Epithelial cell of proximal tubule (primary cell): Measurements from ENCODE around the gene TMPRSS6. TPM values are rescaled to one million over a fixed set of nuclear protein-coding genes. Genes with fewer than 3 reads are reported as not detected.

Experiments used
- DNase-seq: peaks from one replicate; pipeline ENCODE4 v3.0.0-alpha.2; 2011; ENCODE audit warnings: low read depth
- H3K4me3 ChIP-seq: 2 replicates; pipeline ENCODE4 v1.5.1; 2011; ENCODE audit warnings: low read depth, mild to moderate bottlenecking, low read length
- CTCF ChIP-seq: conservative IDR thresholded peaks from 2 replicates; pipeline ENCODE4 v1.5.1; 2012; ENCODE audit warnings: low read depth, mild to moderate bottlenecking, low read length
- total RNA-seq: library from RNA; depleted of rRNA; stranded (reverse); fragments of >200 nt; gene quantifications from 2 replicates; pipeline ENCODE4 v1.2.3, GENCODE V29; 2015

The TMPRSS6 gene
- total RNA-seq, 1 donor from 2014 or later, result not detected

DNA sequence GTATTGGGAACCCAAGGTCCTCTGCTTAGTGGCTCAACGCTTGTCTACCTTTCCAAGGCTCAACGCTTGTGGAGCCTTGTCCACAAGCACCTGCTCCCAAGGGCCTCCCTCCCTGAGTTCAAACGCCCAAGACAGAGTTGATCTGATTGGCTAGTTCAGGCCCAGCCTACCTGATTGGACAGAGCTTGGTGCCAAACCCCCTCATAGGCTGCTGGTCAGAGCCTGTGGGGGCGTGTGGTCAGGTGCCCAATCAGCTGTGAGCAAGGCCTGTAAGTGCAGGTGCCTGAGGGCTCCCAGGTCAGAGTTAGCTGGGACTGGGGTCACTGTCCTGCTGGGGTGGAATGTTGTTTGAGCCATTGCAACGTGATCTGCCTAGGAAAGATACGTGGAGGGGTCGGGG is 16.9 kb upstream of the TMPRSS6 start:
- DNase-seq, result no peak
- no peak for TF ChIP-seq CTCF
- no peak overlapping the region for H3K4me3 ChIP-seq

DNA sequence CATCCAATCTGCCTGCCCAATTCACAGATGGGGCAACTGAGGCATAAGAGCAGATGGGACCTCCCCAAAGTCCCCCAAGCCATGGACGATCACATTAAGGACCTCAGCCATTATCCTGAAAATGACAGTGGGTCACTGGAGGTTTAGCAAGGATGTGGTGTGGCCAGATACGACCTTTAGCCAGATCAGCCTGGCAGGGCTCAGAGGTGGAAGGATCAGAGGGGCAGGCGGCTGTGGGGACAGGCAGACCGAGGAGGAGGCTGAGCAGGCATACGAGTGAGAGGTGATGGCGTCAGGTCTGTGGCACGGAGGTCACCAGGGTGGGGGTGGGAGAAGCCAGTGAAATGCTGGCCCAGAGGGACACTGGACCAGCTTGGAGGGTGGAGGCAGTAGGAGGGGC is 14.1 kb upstream of the TMPRSS6 start:
- TF ChIP-seq CTCF, result no peak
- no peak for DNase-seq
- no peak overlapping the region for H3K4me3 ChIP-seq

GRCh38 chr22:37122598-37123180 is 13.2 kb upstream of the TMPRSS6 start:
- DNase-seq, result no peak
- no peak overlapping the region for H3K4me3 ChIP-seq
- no peak for TF ChIP-seq CTCF

DNA sequence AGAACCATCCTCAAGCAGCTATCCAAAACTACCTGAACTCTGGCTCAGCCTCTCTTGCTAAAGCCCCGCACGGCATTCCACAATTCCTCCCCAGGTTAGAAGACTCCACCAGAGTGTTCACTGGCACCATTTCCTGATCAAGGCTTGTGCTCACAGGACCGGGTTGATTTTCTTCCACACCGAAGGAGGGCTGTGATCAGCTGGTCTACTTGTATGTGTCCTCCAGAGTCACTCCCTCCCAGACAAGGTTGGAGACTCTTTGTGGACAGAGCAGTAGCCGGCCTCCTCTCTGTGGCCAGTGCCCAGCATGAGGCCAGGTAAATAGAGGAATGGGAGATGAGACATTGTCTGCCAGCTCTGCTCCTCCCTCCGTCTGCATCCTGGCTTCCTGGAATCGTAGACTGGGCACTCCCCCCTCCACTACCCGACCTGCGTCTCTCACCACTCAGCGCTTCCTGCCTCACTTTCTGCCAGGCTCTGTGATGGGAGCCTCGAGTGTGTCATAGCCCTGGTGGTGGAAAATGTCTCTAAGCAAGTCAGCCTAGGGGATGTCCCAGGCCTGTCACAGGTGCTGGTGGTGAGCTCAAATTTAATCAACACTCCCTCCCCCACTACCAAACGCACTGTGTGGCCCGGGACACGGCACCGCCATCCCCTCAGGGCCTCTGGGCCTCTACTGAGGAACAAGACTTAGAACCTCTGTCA is 12.5 kb upstream of the TMPRSS6 start:
- H3K4me3 ChIP-seq, result no peak overlapping the region
- TF ChIP-seq CTCF, result peak; percentile 18
- peak; percentile 29 for DNase-seq

- H3K4me3 ChIP-seq, result no peak overlapping the region
- TF ChIP-seq CTCF, result no peak
- DNase-seq, result no peak
These were observed 11.2 kb upstream of the TMPRSS6 start for GRCh38 chr22:37120569-37121340.

GRCh38 chr22:37119872-37120271 is 10.4 kb upstream of the TMPRSS6 start:
- no peak for TF ChIP-seq CTCF
- H3K4me3 ChIP-seq, result no peak overlapping the region
- no peak for DNase-seq
